SK-N-SH (cell line): ENCODE data around the gene ZNF32. TPM values are rescaled to one million over a fixed set of nuclear protein-coding genes. Genes with fewer than 3 reads are reported as not detected.

Source experiments
- CTCF ChIA-PET: fragments of 300-600, 350-600 bp; formaldehyde crosslinking; extraction: SDS; loops from one replicate; lab custom pipeline; 2021; lab: Yijun Ruan, JAX
- POLR2A ChIA-PET: fragments of 350-600 bp; sonication (Branson Sonifier 250); formaldehyde crosslinking; extraction: SDS; loops from one replicate; lab custom pipeline; 2020; ENCODE audit warnings: antibody characterized with exemption, inconsistent platforms; lab: Yijun Ruan, JAX
- DNase-seq: peaks from one replicate; pipeline ENCODE4 v3.0.0; 2012
- H2AFZ ChIP-seq: fragments of 200-600 bp; sonication (generic); 2 replicates; pipeline ENCODE4 v1.8.1; 2016; ENCODE audit warnings: antibody characterized with exemption, mild to moderate bottlenecking, low read depth
- H3F3A ChIP-seq: fragments of 200-600 bp; sonication (generic); replicated peaks from 2 replicates; pipeline ENCODE3; 2016; ENCODE audit warnings: antibody characterized with exemption, mild to moderate bottlenecking; ENCODE audit not compliant: insufficient read depth
- H3K27ac ChIP-seq, 2 experiments: fragments of 200-500 bp in 1 of 2; fragments of 200-600 bp in 1 of 2; sonication (Bioruptor generic) in 1 of 2; sonication (generic), shearing (Covaris generic) in 1 of 2; 2 replicates each; pipeline versions ENCODE4 v1.5.1 to v1.6.1; 2014 to 2016; ENCODE audit warnings: low read depth in 2 of 2, inconsistent platforms in 1 of 2, low read length in 1 of 2, mild to moderate bottlenecking in 1 of 2, mixed read lengths in 1 of 2
- H3K27me3 ChIP-seq: fragments of 200-600 bp; sonication (generic), shearing (Covaris generic); 2 replicates; pipeline ENCODE4 v1.6.1; 2016; ENCODE audit warnings: mixed run types; ENCODE audit not compliant: insufficient read depth
- H3K36me3 ChIP-seq, 2 experiments: fragments of 200-500 bp in 1 of 2; fragments of 200-600 bp in 1 of 2; sonication (Bioruptor generic) in 1 of 2; sonication (generic) in 1 of 2; replicated peaks in 1 of 2; 2 replicates each; pipeline versions ENCODE3 to v1.5.1; 2014 to 2016; ENCODE audit warnings: low read length in 1 of 2, mild to moderate bottlenecking in 1 of 2; ENCODE audit not compliant: insufficient read depth in 2 of 2, control insufficient read depth in 1 of 2
- H3K4me1 ChIP-seq, 2 experiments: fragments of 200-500 bp in 1 of 2; fragments of 200-600 bp in 1 of 2; sonication (Bioruptor generic) in 1 of 2; sonication (generic), shearing (Covaris generic) in 1 of 2; 2 replicates each; pipeline versions ENCODE4 v1.5.1 to v1.6.1; 2014 to 2016; ENCODE audit warnings: low read depth in 1 of 2, low read length in 1 of 2, mixed run types in 1 of 2; ENCODE audit not compliant: insufficient read depth in 2 of 2, control insufficient read depth in 1 of 2
- H3K4me2 ChIP-seq: fragments of 200-600 bp; sonication (generic), shearing (Covaris generic); 2 replicates; pipeline ENCODE4 v1.6.1; 2017; ENCODE audit warnings: mixed run types
- H3K4me3 ChIP-seq, 2 experiments: fragments of 200-500 bp in 1 of 2; fragments of 200-600 bp in 1 of 2; sonication (Bioruptor generic) in 1 of 2; sonication (generic), shearing (Covaris generic) in 1 of 2; 2 replicates each; pipeline versions ENCODE4 v1.5.1 to v1.8.1; 2014 to 2016; ENCODE audit warnings: low read depth in 2 of 2, inconsistent platforms in 1 of 2, low read length in 1 of 2, mild to moderate bottlenecking in 1 of 2, mixed read lengths in 1 of 2, moderate library complexity in 1 of 2
- H3K79me2 ChIP-seq: fragments of 200-600 bp; sonication (generic); 2 replicates; pipeline ENCODE4 v1.8.1; 2017; ENCODE audit warnings: mild to moderate bottlenecking; ENCODE audit not compliant: insufficient read depth
- H3K9ac ChIP-seq: fragments of 200-600 bp; sonication (generic); 2 replicates; pipeline ENCODE4 v1.6.1; 2017; ENCODE audit warnings: mixed run types
- H3K9me2 ChIP-seq: fragments of 200-600 bp; sonication (generic); 2 replicates; pipeline ENCODE4 v1.6.1; 2017; ENCODE audit warnings: mixed run types
- H3K9me3 ChIP-seq: fragments of 200-600 bp; sonication (generic); 2 replicates; pipeline ENCODE4 v1.6.1; 2017; ENCODE audit warnings: mixed run types, mild to moderate bottlenecking, moderate library complexity
- H4K20me1 ChIP-seq: fragments of 200-600 bp; sonication (generic); 2 replicates; pipeline ENCODE4 v1.6.1; 2017; ENCODE audit warnings: mild to moderate bottlenecking, mixed run types; ENCODE audit not compliant: insufficient read depth
- CHD2 ChIP-seq: fragments of 150-350 bp; IDR thresholded peaks from 2 replicates; pipeline ENCODE4 v1.6.1; 2018; ENCODE audit warnings: low read length; ENCODE audit not compliant: partially characterized antibody
- CTCF ChIP-seq: fragments of 200-600 bp; sonication (generic); IDR thresholded peaks from 2 replicates; pipeline ENCODE4 v1.6.1; 2017; ENCODE audit warnings: antibody characterized with exemption, mild to moderate bottlenecking, moderate library complexity
- ELF1 ChIP-seq: IDR thresholded peaks from 2 replicates; pipeline ENCODE4 v1.4.0; 2012
- EP300 ChIP-seq, 2 experiments: IDR thresholded peaks; 2 replicates each; pipeline versions ENCODE4 v1.4.0 to v1.6.1; 2012; ENCODE audit warnings: borderline replicate concordance in 1 of 2, low read depth in 1 of 2, low read length in 1 of 2
- EZH2phosphoT487 ChIP-seq: fragments of 200-600 bp; sonication (generic); IDR thresholded peaks from 2 replicates; pipeline ENCODE4 v1.6.1; 2017; ENCODE audit warnings: low read depth, mixed run types, mild to moderate bottlenecking, antibody characterized with exemption, moderate library complexity, borderline replicate concordance
- FOSL2 ChIP-seq: IDR thresholded peaks from 2 replicates; pipeline ENCODE4 v1.4.0; 2012; ENCODE audit warnings: low read depth, mild to moderate bottlenecking, moderate library complexity, borderline replicate concordance
- FOXJ3 ChIP-seq: sonication (generic); formaldehyde crosslinking; IDR thresholded peaks from 2 replicates; pipeline ENCODE4 v1.5.1; 2020; ENCODE audit warnings: mild to moderate bottlenecking, missing genetic modification reagents
- GABPA ChIP-seq: IDR thresholded peaks from 2 replicates; pipeline ENCODE4 v1.4.0; 2012; ENCODE audit warnings: low read depth, mild to moderate bottlenecking
- GATA2 ChIP-seq: sonication (generic); formaldehyde crosslinking; IDR thresholded peaks from 2 replicates; pipeline ENCODE4 v1.5.0; 2020; ENCODE audit warnings: mild to moderate bottlenecking, missing genetic modification reagents
- JUND ChIP-seq: IDR thresholded peaks from 2 replicates; pipeline ENCODE4 v1.4.0; 2012
- MEF2A ChIP-seq: IDR thresholded peaks from 2 replicates; pipeline ENCODE4 v1.4.0; 2012; ENCODE audit warnings: low read depth, borderline replicate concordance
- MXI1 ChIP-seq: IDR thresholded peaks from 2 replicates; pipeline ENCODE4 v1.6.1; 2012; ENCODE audit warnings: mild to moderate bottlenecking, low read depth, low read length, improper control_type of control experiment
- NFIC ChIP-seq: IDR thresholded peaks from 2 replicates; pipeline ENCODE4 v1.4.0; 2012; ENCODE audit warnings: borderline replicate concordance
- RAD21 ChIP-seq: IDR thresholded peaks from 2 replicates; pipeline ENCODE4 v1.6.1; 2012; ENCODE audit warnings: mild to moderate bottlenecking, low read length
- RCOR1 ChIP-seq: fragments of 150-350 bp; IDR thresholded peaks from 2 replicates; pipeline ENCODE4 v1.6.1; 2017; ENCODE audit warnings: antibody characterized with exemption, low read length
- RFX5 ChIP-seq: IDR thresholded peaks from 2 replicates; pipeline ENCODE4 v1.6.1; 2012; ENCODE audit warnings: mild to moderate bottlenecking, improper control_type of control experiment, low read length
- RXRA ChIP-seq: IDR thresholded peaks from 2 replicates; pipeline ENCODE4 v1.4.0; 2012; ENCODE audit warnings: low read depth, mild to moderate bottlenecking, borderline replicate concordance
- SIN3A ChIP-seq: IDR thresholded peaks from 2 replicates; pipeline ENCODE4 v1.6.1; 2012; ENCODE audit warnings: low read depth, mild to moderate bottlenecking, low read length, moderate library complexity, borderline replicate concordance
- TAF1 ChIP-seq: IDR thresholded peaks from 2 replicates; pipeline ENCODE4 v1.6.1; 2012; ENCODE audit warnings: low read depth, mild to moderate bottlenecking, low read length, moderate library complexity, borderline replicate concordance
- TCF12 ChIP-seq: IDR thresholded peaks from 2 replicates; pipeline ENCODE4 v1.4.0; 2012
- TEAD4 ChIP-seq: IDR thresholded peaks from 2 replicates; pipeline ENCODE4 v1.4.0; 2012; ENCODE audit warnings: mild to moderate bottlenecking, borderline replicate concordance; ENCODE audit not compliant: insufficient read depth
- USF1 ChIP-seq: IDR thresholded peaks from 2 replicates; pipeline ENCODE4 v1.4.0; 2012; ENCODE audit warnings: low read depth, borderline replicate concordance
- YY1 ChIP-seq: IDR thresholded peaks from 2 replicates; pipeline ENCODE4 v1.4.0; 2012; ENCODE audit warnings: low read depth, mild to moderate bottlenecking
- WGBS: methylation state at CpG from one replicate; pipeline ENCODE4 v1.1.6; 2017; ENCODE audit warnings: low lambda C conversion rate; 5-methylcytosine and 5-hydroxymethylcytosine counted together
- polyA plus RNA-seq, 3 experiments: library from polyadenylated mRNA; depleted of rRNA; stranded (reverse); fragments of >200 nt; gene quantifications; 2 replicates each; pipeline ENCODE4 v1.2.3, GENCODE V29; 2012

ZNF32 gene
- polyA plus RNA-seq, 1 of the 3 experiments (the other 2 are of a cell fraction) = 27.2 TPM

GRCh38 chr10:43595739-43596298 lies 52.9 kb downstream of the ZNF32 start (continued):
- TF ChIP-seq YY1 = no peak
- TF ChIP-seq SIN3A = no peak
- TF ChIP-seq EZH2phosphoT487 = no peak
- TF ChIP-seq NFIC = no peak
- TF ChIP-seq USF1 = no peak
- TF ChIP-seq FOSL2 = no peak

- no peaks in the 10 kb centered on the region for H3K27me3 ChIP-seq
- peaks cover 0 to 4% of the 10 kb centered on the region in 2 experiments; a peak in 1 of 4 replicates for H3K4me1 ChIP-seq
- peak overlapping the region in 1 of 2 experiments; percentile 7; a peak in 1 of 4 replicates for H3K4me3 ChIP-seq
- 0 out of 2 replicates have a peak overlapping the region, but pooled peaks have one; percentile 5 for H3K4me2 ChIP-seq
- ChIA-PET CTCF (interaction anchor here (1.4 kb wide), 1 partner anchor 21 kb away, joined by 3 read pairs; the partner anchor contains the start of gene ZNF239), POLR2A (no interaction called here)
- no peak for DNase-seq
- no peak overlapping the region for H2AFZ ChIP-seq
- no peaks in the 10 kb centered on the region for H3K9me3 ChIP-seq
- H3K79me2 ChIP-seq = no peaks in the 10 kb centered on the region
- H3K27ac ChIP-seq = no peak overlapping the region
- no peak overlapping the region for H3K9ac ChIP-seq
- WGBS = 54% methylated on average over 8 of the region's 8 CpGs
- H3K9me2 ChIP-seq = no peaks in the 10 kb centered on the region
- TF ChIP-seq RFX5 = no peak
- TF ChIP-seq MEF2A = no peak
- no peak for TF ChIP-seq JUND
- no peak for TF ChIP-seq GATA2 (CRISPR knock-in tag)
- TF ChIP-seq FOXJ3 (CRISPR knock-in tag) = no peak
- no peak for TF ChIP-seq RCOR1
- no peak for TF ChIP-seq RXRA
- TF ChIP-seq EP300 (IDR thresholded peaks at IDR 0.05; ENCODE audit: borderline replicate concordance in 1 of 2, low read depth in 1 of 2, low read length in 1 of 2) = no peak
- no peak for TF ChIP-seq GABPA
- no peak for TF ChIP-seq TCF12
- no peak for TF ChIP-seq CHD2
- TF ChIP-seq MXI1 = no peak
- no peak for TF ChIP-seq CTCF
- TF ChIP-seq TEAD4 = no peak
- TF ChIP-seq RAD21 = no peak
- no peak for TF ChIP-seq ELF1
- no peak for TF ChIP-seq TAF1
- no peak for TF ChIP-seq SIN3A
- no peaks in the 10 kb centered on the region for H3F3A ChIP-seq
- no peaks in the 10 kb centered on the region for H4K20me1 ChIP-seq
- H3K36me3 ChIP-seq = no peaks in the 10 kb centered on the region
Measured at GRCh38 chr10:43594944-43595589, 53.6 kb downstream of the ZNF32 start.
